Psoas muscle (tissue), 8 donors: Measurements from ENCODE around the gene PNPLA3. TPM values are rescaled to one million over a fixed set of nuclear protein-coding genes. Genes with fewer than 3 reads are reported as not detected.
A peak's percentile ranks its signal among the peaks of the same experiment; 100 is the strongest.

ENCODE experiments used
- ATAC-seq, 4 donors: fragments of 200-7000 bp; cut with Tn5 transposase; one replicate each; pipeline ENCODE4 v1.9.1; 2020; ENCODE audit warnings: moderate library complexity in 3 of 4, mild to moderate bottlenecking in 2 of 4
- DNase-seq, 2 donors: peaks; one replicate each; pipeline ENCODE4 v3.0.0-alpha.2; 2020
- H3K27ac ChIP-seq: fragments of 200-600 bp; one replicate; pipeline ENCODE4 v1.8.0; 2022
- H3K27me3 ChIP-seq, 3 donors: fragments of 200-600 bp in 1 of 3; one replicate each; pipeline versions ENCODE4 v1.6.1 to v1.8.0; 2013 to 2022; ENCODE audit warnings: low read length in 2 of 3, mild to moderate bottlenecking in 2 of 3, moderate library complexity in 1 of 3; ENCODE audit not compliant: insufficient read depth in 3 of 3
- H3K36me3 ChIP-seq, 2 donors: fragments of 200-600 bp in 1 of 2; one replicate each; pipeline versions ENCODE4 v1.6.1 to v1.8.0; 2013 to 2022; ENCODE audit warnings: low read depth in 1 of 2, mild to moderate bottlenecking in 1 of 2, moderate library complexity in 1 of 2; ENCODE audit not compliant: insufficient read depth in 1 of 2
- H3K4me1 ChIP-seq: fragments of 200-600 bp; one replicate; pipeline ENCODE4 v1.8.0; 2022
- H3K4me3 ChIP-seq: fragments of 200-600 bp; one replicate; pipeline ENCODE4 v1.8.0; 2022; ENCODE audit warnings: mild to moderate bottlenecking
- H3K9me3 ChIP-seq: fragments of 200-600 bp; one replicate; pipeline ENCODE4 v1.8.0; 2022
- WGBS, 3 donors: extraction: QIAGEN DNeasy Blood & Tissue Kit; methylation state at CpG; one replicate each; pipeline versions ENCODE4 v1.1.6 to v1.1.7; 2013; 5-methylcytosine and 5-hydroxymethylcytosine counted together
- intact Hi-C, 2 donors: fragments of 100-400 bp; cut with DNase I; formaldehyde crosslinking; loops; one replicate each; pipeline versions ENCODE4 v1.11.0 to v1.14.2; 2022
- polyA plus RNA-seq, 3 donors: library from polyadenylated mRNA; stranded (reverse); fragments of 200-250 nt; gene quantifications; one replicate each; pipeline ENCODE4 v1.2.3, GENCODE V29; 2013
- total RNA-seq, 4 donors: library from RNA; stranded (reverse); fragmentation: NEBNext Ultra II Directional in 2 of 4; extraction: Animal tissue kit (Norgen Biotek cat#: 25700) in 2 of 4; gene quantifications; one replicate each; pipeline versions ENCODE4 v1.2.1 to v1.2.4, GENCODE V29; 2021 to 2023
- TF ChIP-seq, protein P1 (sequence below): fragments of 200-600 bp; IDR thresholded peaks from one replicate; pipeline ENCODE4 v1.8.0; 2022; ENCODE audit warnings: antibody characterized with exemption
- donor health status: healthy with polysubstance abuse.
- donor health status: DM: no; HTN: no; CAD: no; lungs with moderate emphysema.
- donor health status: Bipolar disorder and iron deficiency.
- donor health status: healthy.
- donor health status: DM: yes; HTN: yes; CAD: no.
- donor health status: DM: no; HTN: no; CAD: no.
- donor health status: DM: no; HTN: no; CAD: no.
- donor health status: DM: yes; HTN: yes; CAD: no.

Gene PNPLA3
- total and polyA plus RNA-seq, 7 donors, result 0.29 to 3.3 (median 0.61) TPM; not detected in 1

DNA sequence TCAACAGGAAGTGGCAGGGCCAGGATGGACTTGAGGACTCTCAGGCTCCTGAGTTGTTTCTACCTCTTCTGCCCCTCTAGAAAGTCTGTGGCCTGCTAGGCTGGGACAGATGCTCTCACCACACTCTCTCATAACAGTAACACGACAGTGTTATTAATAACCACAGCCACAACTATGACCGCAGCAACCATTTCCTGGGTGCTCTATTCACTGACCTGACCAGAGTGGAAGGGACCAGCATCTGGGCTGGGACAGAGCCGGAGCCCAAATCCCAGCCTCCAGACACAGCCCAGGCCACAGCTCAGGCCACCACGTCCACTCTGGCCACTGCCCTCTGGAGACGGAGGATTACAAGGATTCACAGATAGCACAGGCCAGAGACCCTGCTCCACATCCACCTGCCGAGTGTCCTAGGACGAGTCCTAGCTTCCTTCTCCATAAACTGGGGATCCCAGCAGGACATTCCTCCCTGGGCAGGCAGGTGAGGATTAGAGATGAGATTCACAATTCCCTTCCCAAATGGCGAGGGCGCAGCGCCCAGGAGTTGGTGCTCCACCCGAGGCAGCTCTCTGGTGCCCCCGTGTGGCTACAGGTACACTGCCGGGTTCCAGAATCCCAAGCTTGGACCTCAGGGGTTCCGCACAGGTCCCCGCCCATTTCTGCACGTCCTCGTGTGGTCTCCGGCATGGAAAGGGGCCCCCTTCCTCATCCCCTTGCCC lies 38.8 kb upstream of the PNPLA3 start:
- intact Hi-C loops, result no loop called here
- Histone ChIP-seq H3K4me1 (no peaks in the 10 kb centered on the region), H3K36me3 (no peaks in the 10 kb centered on the region), H3K9me3 (no peaks in the 10 kb centered on the region), H3K27me3 (peaks cover 0 to 43% (median under 1%) of the 10 kb centered on the region in 3 donors), H3K27ac (no peak overlapping the region), H3K4me3 (no peak overlapping the region)
- ATAC-seq, result peak in 3 of 4 donors; percentile 61 to 68 (median 64)
- DNase-seq, result peak; percentile 68 to 76
- TF ChIP-seq, protein P1, sequence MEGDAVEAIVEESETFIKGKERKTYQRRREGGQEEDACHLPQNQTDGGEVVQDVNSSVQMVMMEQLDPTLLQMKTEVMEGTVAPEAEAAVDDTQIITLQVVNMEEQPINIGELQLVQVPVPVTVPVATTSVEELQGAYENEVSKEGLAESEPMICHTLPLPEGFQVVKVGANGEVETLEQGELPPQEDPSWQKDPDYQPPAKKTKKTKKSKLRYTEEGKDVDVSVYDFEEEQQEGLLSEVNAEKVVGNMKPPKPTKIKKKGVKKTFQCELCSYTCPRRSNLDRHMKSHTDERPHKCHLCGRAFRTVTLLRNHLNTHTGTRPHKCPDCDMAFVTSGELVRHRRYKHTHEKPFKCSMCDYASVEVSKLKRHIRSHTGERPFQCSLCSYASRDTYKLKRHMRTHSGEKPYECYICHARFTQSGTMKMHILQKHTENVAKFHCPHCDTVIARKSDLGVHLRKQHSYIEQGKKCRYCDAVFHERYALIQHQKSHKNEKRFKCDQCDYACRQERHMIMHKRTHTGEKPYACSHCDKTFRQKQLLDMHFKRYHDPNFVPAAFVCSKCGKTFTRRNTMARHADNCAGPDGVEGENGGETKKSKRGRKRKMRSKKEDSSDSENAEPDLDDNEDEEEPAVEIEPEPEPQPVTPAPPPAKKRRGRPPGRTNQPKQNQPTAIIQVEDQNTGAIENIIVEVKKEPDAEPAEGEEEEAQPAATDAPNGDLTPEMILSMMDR, result peak; percentile 65
- WGBS, 3 donors, result 18 to 20% (median 19%) methylated on average over 17 to 18 of the region's 18 CpGs

- Histone ChIP-seq H3K27me3 (peaks cover 0 to 46% (median 4%) of the 10 kb centered on the region in 3 donors), H3K27ac (no peak overlapping the region), H3K4me3 (no peak overlapping the region), H3K36me3 (no peaks in the 10 kb centered on the region), H3K9me3 (no peaks in the 10 kb centered on the region), H3K4me1 (no peaks in the 10 kb centered on the region)
- TF ChIP-seq, protein P1, result no peak
- ATAC-seq, result no peak
- intact Hi-C loops, result no loop called here
- no peak for DNase-seq
- WGBS, 3 donors, result 63 to 70% (median 68%) methylated on average over 7 of the region's 7 CpGs
These were observed 38.3 kb upstream of the PNPLA3 start for GRCh38 chr22:43885319-43885671.

- ATAC-seq (no peak), DNase-seq (no peak)
- Histone ChIP-seq H3K4me3 (no peak overlapping the region), H3K27me3 (peaks cover 0 to 49% (median 6%) of the 10 kb centered on the region in 3 donors), H3K27ac (no peak overlapping the region), H3K4me1 (no peaks in the 10 kb centered on the region), H3K36me3 (no peaks in the 10 kb centered on the region), H3K9me3 (no peaks in the 10 kb centered on the region)
- TF ChIP-seq, protein P1, result no peak
- WGBS, 3 donors, result 87 to 90% (median 89%) methylated on average over 6 of the region's 6 CpGs
- intact Hi-C loops, result no loop called here
These were observed 37.8 kb upstream of the PNPLA3 start for GRCh38 chr22:43885786-43886185.

- no peak for ATAC-seq
- TF ChIP-seq, protein P1, result no peak
- H3K9me3 ChIP-seq, result no peaks in the 10 kb centered on the region
- H3K27ac ChIP-seq, result no peak overlapping the region
- no peaks in the 10 kb centered on the region for H3K4me1 ChIP-seq
- peak in 1 of 2 donors; percentile 4 for DNase-seq
- intact Hi-C loops, result no loop called here
- 57 to 59% (median 57%) methylated on average over 8 of the region's 8 CpGs for WGBS, 3 donors
- H3K4me3 ChIP-seq, result no peak overlapping the region
- H3K27me3 ChIP-seq, result peaks cover 0 to 49% (median 9%) of the 10 kb centered on the region in 3 donors
- H3K36me3 ChIP-seq, result no peaks in the 10 kb centered on the region
These were observed 37.4 kb upstream of the PNPLA3 start for GRCh38 chr22:43886231-43886630.
